ENCODE measurements around the gene ACTG1. TPM values are rescaled to one million over a fixed set of nuclear protein-coding genes. Genes with fewer than 3 reads are reported as not detected.

ACTG1 gene
- total and polyA plus RNA-seq, 4 donors = 347 to 1,699 (median 1,282) TPM

- TF ChIP-seq SP1 (IDR thresholded peaks at IDR 0.05) (no peak), HNF4A (conservative IDR thresholded peaks at IDR 0.05) (no peak), JUND (IDR thresholded peaks at IDR 0.05) (no peak), EGR1 (IDR thresholded peaks at IDR 0.05; ENCODE audit: low read depth in 2 of 2) (no peak)
- Histone ChIP-seq H3K9ac (ENCODE audit: low read depth in 1 of 2, low read length in 2 of 2) (no peak overlapping the region), H3K4me1 (ENCODE audit: control insufficient read depth in 4 of 4, insufficient read depth in 4 of 4, low read length in 3 of 4) (peaks cover 0 to 6% (median 2%) of the 10 kb centered on the region in 4 donors), H3K27ac (ENCODE audit: low read depth in 1 of 2, low read length in 2 of 2) (no peak overlapping the region), H3K27me3 (ENCODE audit: control insufficient read depth in 4 of 4, insufficient read depth in 4 of 4, low read length in 3 of 4) (peaks cover 0 to 4% (median 0%) of the 10 kb centered on the region in 4 donors), H3K36me3 (ENCODE audit: control insufficient read depth in 4 of 4, insufficient read depth in 3 of 4, low read depth in 1 of 4, low read length in 3 of 4) (peaks cover 0 to 50% (median 21%) of the 10 kb centered on the region in 4 donors), H3K4me3 (ENCODE audit: low read depth in 1 of 3, low read length in 3 of 3) (no peak overlapping the region), H3K9me3 (ENCODE audit: control insufficient read depth in 4 of 4, low read length in 3 of 4) (no peaks in the 10 kb centered on the region)
- no peak for DNase-seq (ENCODE audit: low spot score)
- 97% methylated on average over 28 of the region's 28 CpGs for WGBS
Measured at GRCh38 chr17:81539961-81540675, 27.5 kb upstream of the ACTG1 start.

- peaks cover 0 to 46% (median 19%) of the 10 kb centered on the region in 4 donors for H3K36me3 ChIP-seq (ENCODE audit: control insufficient read depth in 4 of 4, insufficient read depth in 3 of 4, low read depth in 1 of 4, low read length in 3 of 4)
- H3K27me3 ChIP-seq (ENCODE audit: control insufficient read depth in 4 of 4, insufficient read depth in 4 of 4, low read length in 3 of 4) = peaks cover 0 to 4% (median 0%) of the 10 kb centered on the region in 4 donors
- TF ChIP-seq MAX (IDR thresholded peaks at IDR 0.05) (no peak), ZBTB33 (IDR thresholded peaks at IDR 0.05) (no peak), NR2F2 (IDR thresholded peaks at IDR 0.05) (no peak), RAD21 (IDR thresholded peaks at IDR 0.05) (no peak), ATF3 (IDR thresholded peaks at IDR 0.05) (no peak), EGR1 (IDR thresholded peaks at IDR 0.05; ENCODE audit: low read depth in 2 of 2) (no peak), FOXA2 (IDR thresholded peaks at IDR 0.05) (no peak), RXRA (IDR thresholded peaks at IDR 0.05) (no peak), JUND (IDR thresholded peaks at IDR 0.05) (no peak), TAF1 (conservative IDR thresholded peaks at IDR 0.05) (no peak), GABPA (IDR thresholded peaks at IDR 0.05 in 1 of 2, conservative IDR thresholded peaks at IDR 0.05 in 1 of 2) (no peak), HNF4G (IDR thresholded peaks at IDR 0.05) (no peak), FOXA1 (IDR thresholded peaks at IDR 0.05) (no peak), HNF4A (conservative IDR thresholded peaks at IDR 0.05) (no peak), REST (IDR thresholded peaks at IDR 0.05) (no peak)
- 92% methylated on average over 10 of the region's 10 CpGs for WGBS
- DNase-seq (ENCODE audit: low spot score) = no peak
- H3K4me1 ChIP-seq (ENCODE audit: control insufficient read depth in 4 of 4, insufficient read depth in 4 of 4, low read length in 3 of 4) = peaks cover 0 to 6% (median 3%) of the 10 kb centered on the region in 4 donors
- H3K9me3 ChIP-seq (ENCODE audit: control insufficient read depth in 4 of 4, low read length in 3 of 4) = no peaks in the 10 kb centered on the region
- H3K4me3 ChIP-seq (ENCODE audit: low read depth in 1 of 3, low read length in 3 of 3) = no peak overlapping the region
- no peak overlapping the region for H3K9ac ChIP-seq (ENCODE audit: low read depth in 1 of 2, low read length in 2 of 2)
- no peak overlapping the region for H3K27ac ChIP-seq (ENCODE audit: low read depth in 1 of 2, low read length in 2 of 2)
Measured at GRCh38 chr17:81539571-81539900, 26.9 kb upstream of the ACTG1 start.
